ENCODE data around the gene GNA12.
A peak's percentile ranks its signal among the peaks of the same experiment; 100 is the strongest.

GNA12 gene

DNA sequence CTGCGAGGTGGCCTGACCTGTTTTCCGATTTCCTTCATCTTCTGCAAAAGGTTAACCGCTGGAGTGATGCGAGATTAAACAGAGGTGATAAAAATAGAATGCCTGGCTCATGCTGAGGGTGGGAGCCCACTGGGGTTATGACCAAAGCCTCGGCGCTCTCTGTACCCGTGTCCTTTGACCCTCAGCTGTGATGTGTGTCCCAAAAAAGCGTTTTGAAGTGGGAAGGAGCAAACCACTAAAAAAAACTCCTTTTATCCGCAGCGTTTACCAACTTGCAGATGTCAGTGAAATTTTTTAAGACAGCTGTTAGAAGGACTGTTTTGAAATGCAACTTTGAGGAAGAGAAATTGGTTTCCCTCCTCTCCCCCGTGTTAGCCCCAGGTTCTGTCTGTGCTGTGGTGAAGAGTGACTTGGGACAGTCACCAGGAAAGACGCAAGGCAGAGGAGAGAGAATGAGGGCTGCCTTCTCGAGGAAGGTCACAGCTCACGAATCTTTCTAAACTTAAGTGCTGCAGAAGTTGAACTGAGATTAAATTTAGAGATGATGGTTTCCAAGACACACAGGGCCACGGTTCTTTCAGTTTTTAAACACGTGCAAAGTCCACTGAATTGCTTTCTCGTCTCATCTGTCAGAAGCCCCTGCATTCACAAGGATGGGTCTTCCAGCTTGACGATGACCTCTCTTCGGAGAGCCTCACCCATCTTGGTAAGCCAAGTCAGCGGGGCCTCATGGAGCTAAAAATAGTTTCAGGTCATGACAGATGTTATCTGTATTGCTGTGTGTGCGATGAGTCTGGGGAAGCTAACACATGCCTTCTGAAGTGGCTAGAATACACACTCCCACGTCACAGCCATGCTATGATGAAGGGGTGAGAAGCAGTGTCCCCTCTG lies 128.5 kb downstream of the GNA12 start:
- Histone ChIP-seq H3K4me3 (replicated peaks; ENCODE audit: insufficient read depth, low read length) (no peak overlapping the region), H3K27me3 (ENCODE audit: insufficient read depth, poor library complexity, severe bottlenecking) (no peaks in the 10 kb centered on the region), H3K27ac (replicated peaks) (peak overlapping the region; percentile 36; the same call in 1 of the 2 replicates)
- DNase-seq (ENCODE audit: low read depth in 1 of 2, low spot score in 1 of 2), result peak in 1 of 2 experiments; percentile 74
- TF ChIP-seq, protein P1, sequence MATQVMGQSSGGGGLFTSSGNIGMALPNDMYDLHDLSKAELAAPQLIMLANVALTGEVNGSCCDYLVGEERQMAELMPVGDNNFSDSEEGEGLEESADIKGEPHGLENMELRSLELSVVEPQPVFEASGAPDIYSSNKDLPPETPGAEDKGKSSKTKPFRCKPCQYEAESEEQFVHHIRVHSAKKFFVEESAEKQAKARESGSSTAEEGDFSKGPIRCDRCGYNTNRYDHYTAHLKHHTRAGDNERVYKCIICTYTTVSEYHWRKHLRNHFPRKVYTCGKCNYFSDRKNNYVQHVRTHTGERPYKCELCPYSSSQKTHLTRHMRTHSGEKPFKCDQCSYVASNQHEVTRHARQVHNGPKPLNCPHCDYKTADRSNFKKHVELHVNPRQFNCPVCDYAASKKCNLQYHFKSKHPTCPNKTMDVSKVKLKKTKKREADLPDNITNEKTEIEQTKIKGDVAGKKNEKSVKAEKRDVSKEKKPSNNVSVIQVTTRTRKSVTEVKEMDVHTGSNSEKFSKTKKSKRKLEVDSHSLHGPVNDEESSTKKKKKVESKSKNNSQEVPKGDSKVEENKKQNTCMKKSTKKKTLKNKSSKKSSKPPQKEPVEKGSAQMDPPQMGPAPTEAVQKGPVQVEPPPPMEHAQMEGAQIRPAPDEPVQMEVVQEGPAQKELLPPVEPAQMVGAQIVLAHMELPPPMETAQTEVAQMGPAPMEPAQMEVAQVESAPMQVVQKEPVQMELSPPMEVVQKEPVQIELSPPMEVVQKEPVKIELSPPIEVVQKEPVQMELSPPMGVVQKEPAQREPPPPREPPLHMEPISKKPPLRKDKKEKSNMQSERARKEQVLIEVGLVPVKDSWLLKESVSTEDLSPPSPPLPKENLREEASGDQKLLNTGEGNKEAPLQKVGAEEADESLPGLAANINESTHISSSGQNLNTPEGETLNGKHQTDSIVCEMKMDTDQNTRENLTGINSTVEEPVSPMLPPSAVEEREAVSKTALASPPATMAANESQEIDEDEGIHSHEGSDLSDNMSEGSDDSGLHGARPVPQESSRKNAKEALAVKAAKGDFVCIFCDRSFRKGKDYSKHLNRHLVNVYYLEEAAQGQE (IDR thresholded peaks at IDR 0.05; ENCODE audit: insufficient replicate concordance, low read depth), result peak; percentile 17
- peak; percentile 73; the same call in 1 of the 2 replicates for TF ChIP-seq SPI1 (IDR thresholded peaks at IDR 0.05; ENCODE audit: borderline replicate concordance, low read depth)
- peak; percentile 26; the same call in 1 of the 2 replicates for TF ChIP-seq GABPA (IDR thresholded peaks at IDR 0.05; ENCODE audit: low read depth)
- TF ChIP-seq, protein P2, sequence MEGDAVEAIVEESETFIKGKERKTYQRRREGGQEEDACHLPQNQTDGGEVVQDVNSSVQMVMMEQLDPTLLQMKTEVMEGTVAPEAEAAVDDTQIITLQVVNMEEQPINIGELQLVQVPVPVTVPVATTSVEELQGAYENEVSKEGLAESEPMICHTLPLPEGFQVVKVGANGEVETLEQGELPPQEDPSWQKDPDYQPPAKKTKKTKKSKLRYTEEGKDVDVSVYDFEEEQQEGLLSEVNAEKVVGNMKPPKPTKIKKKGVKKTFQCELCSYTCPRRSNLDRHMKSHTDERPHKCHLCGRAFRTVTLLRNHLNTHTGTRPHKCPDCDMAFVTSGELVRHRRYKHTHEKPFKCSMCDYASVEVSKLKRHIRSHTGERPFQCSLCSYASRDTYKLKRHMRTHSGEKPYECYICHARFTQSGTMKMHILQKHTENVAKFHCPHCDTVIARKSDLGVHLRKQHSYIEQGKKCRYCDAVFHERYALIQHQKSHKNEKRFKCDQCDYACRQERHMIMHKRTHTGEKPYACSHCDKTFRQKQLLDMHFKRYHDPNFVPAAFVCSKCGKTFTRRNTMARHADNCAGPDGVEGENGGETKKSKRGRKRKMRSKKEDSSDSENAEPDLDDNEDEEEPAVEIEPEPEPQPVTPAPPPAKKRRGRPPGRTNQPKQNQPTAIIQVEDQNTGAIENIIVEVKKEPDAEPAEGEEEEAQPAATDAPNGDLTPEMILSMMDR (IDR thresholded peaks at IDR 0.05; ENCODE audit: insufficient read depth, low read length), result no peak
- peak; percentile 70 for TF ChIP-seq POLR2AphosphoS5 (IDR thresholded peaks at IDR 0.05; ENCODE audit: low read depth)

DNA sequence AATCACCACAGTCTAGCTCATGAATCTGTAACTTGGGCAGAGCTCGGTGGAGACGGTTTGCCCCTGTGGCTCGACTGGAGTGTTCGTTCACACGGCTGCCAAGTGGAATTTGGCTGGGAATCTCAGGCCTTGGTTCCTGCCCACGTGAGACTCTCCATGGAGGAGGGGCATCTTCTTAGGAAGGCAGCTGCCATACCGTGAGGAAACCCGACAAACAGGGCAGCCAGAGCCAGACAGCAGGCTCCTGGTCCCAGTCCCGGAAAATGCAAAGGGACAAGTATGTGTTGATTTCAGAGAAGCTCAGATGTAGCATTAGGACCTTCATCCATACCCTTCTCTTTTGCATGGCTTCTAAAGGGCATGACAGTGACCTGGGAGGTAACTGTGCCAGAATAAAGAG lies 129.5 kb downstream of the GNA12 start:
- Histone ChIP-seq H3K27me3 (ENCODE audit: insufficient read depth, poor library complexity, severe bottlenecking) (no peaks in the 10 kb centered on the region), H3K4me3 (replicated peaks; ENCODE audit: insufficient read depth, low read length) (no peak overlapping the region), H3K27ac (replicated peaks) (no peak overlapping the region)
- no peak for DNase-seq (ENCODE audit: low read depth in 1 of 2, low spot score in 1 of 2)
- TF ChIP-seq GABPA (IDR thresholded peaks at IDR 0.05; ENCODE audit: low read depth) (no peak), POLR2AphosphoS5 (IDR thresholded peaks at IDR 0.05; ENCODE audit: low read depth) (no peak), SPI1 (IDR thresholded peaks at IDR 0.05; ENCODE audit: borderline replicate concordance, low read depth) (no peak)
- TF ChIP-seq, protein P1 (IDR thresholded peaks at IDR 0.05; ENCODE audit: insufficient replicate concordance, low read depth), result no peak
- TF ChIP-seq, protein P2 (IDR thresholded peaks at IDR 0.05; ENCODE audit: insufficient read depth, low read length), result no peak

DNA sequence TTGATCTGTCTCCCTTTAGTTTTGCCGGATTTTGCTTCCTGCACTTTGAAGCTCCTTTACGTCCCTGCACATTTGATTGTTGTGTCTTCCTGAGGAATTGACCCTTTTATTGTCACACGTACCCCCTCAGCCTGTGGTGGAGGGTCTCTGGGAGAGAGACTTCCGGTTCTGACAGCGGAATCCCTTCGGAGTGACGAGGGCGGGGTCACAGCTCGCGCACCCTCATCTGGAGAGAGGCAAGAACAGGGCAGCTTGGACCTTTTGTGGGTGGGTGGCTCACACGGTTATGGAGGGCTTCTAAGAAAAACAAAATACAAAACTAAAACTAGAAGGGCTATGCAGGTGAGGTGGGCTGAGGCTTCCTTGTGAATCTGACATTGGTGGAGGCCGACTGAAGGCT lies 130.1 kb downstream of the GNA12 start:
- H3K4me3 ChIP-seq (replicated peaks; ENCODE audit: insufficient read depth, low read length), result no peak overlapping the region
- TF ChIP-seq, protein P2 (IDR thresholded peaks at IDR 0.05; ENCODE audit: insufficient read depth, low read length), result no peak
- TF ChIP-seq POLR2AphosphoS5 (IDR thresholded peaks at IDR 0.05; ENCODE audit: low read depth) (no peak), GABPA (IDR thresholded peaks at IDR 0.05; ENCODE audit: low read depth) (no peak), SPI1 (IDR thresholded peaks at IDR 0.05; ENCODE audit: borderline replicate concordance, low read depth) (no peak)
- TF ChIP-seq, protein P1 (IDR thresholded peaks at IDR 0.05; ENCODE audit: insufficient replicate concordance, low read depth), result no peak
- no peak for DNase-seq (ENCODE audit: low read depth in 1 of 2, low spot score in 1 of 2)
- H3K27ac ChIP-seq (replicated peaks), result no peak overlapping the region
- H3K27me3 ChIP-seq (ENCODE audit: insufficient read depth, poor library complexity, severe bottlenecking), result no peaks in the 10 kb centered on the region

All from HL-60 (cell line).